ENCODE measurements around the gene UGT1A6. TPM values are rescaled to one million over a fixed set of nuclear protein-coding genes. Genes with fewer than 3 reads are reported as not detected.

The UGT1A6 gene
- total RNA-seq, 1 experiment from 2014 or later: not detected

DNA sequence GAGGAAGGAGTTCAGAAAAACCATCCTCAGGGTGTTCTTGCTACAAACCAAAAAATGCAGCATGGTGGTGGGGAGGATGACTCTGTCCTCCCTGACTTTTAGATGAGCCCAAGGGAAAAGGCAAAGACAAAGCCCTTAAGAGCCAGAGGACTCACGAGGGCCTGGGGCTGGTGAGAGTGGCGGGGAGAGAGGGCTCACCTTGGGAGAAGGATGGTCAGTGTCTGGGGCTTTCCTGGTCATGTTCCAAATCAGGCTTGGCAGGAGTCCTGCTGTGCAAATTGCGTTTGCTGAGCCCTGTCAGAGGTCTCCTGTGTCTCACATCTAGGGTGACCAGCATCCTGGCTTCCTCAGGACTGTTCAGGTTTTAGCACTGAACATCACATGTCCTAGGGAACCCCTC is 72.1 kb downstream of the UGT1A6 start:
- DNase-seq (ENCODE audit: low spot score): no peak
- H3K9me3 ChIP-seq (ENCODE audit: low read depth, low read length, poor library complexity, severe bottlenecking): no peaks in the 10 kb centered on the region
- no peaks in the 10 kb centered on the region for H3K36me3 ChIP-seq (ENCODE audit: insufficient read depth, low read length, poor library complexity, severe bottlenecking)
- ChIA-PET CTCF (no interaction called here), POLR2A (ENCODE audit: low non-redundant PET) (no interaction called here)
- no peak overlapping the region for H3K4me3 ChIP-seq (ENCODE audit: low read depth, low read length, poor library complexity, severe bottlenecking)
- no peak overlapping the region for H3K27ac ChIP-seq (ENCODE audit: low read depth, low read length, poor library complexity, severe bottlenecking)
- no peaks in the 10 kb centered on the region for H3K27me3 ChIP-seq (replicated peaks; ENCODE audit: insufficient read depth, low read depth, low read length, poor library complexity)
- no peak for TF ChIP-seq EZH2 (IDR thresholded peaks at IDR 0.05; ENCODE audit: borderline replicate concordance, low read depth, low read length, poor library complexity, severe bottlenecking)
- TF ChIP-seq, protein P1, sequence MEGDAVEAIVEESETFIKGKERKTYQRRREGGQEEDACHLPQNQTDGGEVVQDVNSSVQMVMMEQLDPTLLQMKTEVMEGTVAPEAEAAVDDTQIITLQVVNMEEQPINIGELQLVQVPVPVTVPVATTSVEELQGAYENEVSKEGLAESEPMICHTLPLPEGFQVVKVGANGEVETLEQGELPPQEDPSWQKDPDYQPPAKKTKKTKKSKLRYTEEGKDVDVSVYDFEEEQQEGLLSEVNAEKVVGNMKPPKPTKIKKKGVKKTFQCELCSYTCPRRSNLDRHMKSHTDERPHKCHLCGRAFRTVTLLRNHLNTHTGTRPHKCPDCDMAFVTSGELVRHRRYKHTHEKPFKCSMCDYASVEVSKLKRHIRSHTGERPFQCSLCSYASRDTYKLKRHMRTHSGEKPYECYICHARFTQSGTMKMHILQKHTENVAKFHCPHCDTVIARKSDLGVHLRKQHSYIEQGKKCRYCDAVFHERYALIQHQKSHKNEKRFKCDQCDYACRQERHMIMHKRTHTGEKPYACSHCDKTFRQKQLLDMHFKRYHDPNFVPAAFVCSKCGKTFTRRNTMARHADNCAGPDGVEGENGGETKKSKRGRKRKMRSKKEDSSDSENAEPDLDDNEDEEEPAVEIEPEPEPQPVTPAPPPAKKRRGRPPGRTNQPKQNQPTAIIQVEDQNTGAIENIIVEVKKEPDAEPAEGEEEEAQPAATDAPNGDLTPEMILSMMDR (conservative IDR thresholded peaks at IDR 0.05; ENCODE audit: low read depth, low read length): no peak
- intact Hi-C loops (cut with micrococcal nuclease; ENCODE audit: unreplicated experiment): no loop called here
- H3K4me1 ChIP-seq (ENCODE audit: insufficient read depth, low read length, poor library complexity, severe bottlenecking): no peaks in the 10 kb centered on the region
- no TSS peak for BruUV-seq (replicated peaks)

DNA sequence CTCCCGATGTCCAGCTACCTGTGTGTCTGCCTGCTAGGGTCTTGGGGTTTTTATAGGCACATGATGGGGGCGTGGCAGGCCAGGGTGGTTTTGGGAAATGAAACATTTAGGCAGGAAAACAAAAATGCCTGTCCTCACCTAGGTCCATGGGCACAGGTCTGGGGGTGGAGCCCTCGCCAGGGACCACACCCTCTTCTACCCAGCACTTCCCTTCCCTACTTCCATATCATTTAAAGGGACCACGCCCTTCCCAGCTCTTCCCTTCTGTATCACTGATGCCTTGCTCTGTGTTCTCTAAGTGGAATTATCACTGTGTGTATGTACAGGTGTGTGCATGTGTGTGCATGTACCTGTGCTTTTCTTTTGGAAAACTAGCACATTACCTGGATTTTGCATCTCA is 73.7 kb downstream of the UGT1A6 start:
- no TSS peak for BruUV-seq (replicated peaks)
- Histone ChIP-seq H3K27ac (ENCODE audit: low read depth, low read length, poor library complexity, severe bottlenecking) (no peak overlapping the region), H3K27me3 (replicated peaks; ENCODE audit: insufficient read depth, low read depth, low read length, poor library complexity) (no peaks in the 10 kb centered on the region), H3K4me3 (ENCODE audit: low read depth, low read length, poor library complexity, severe bottlenecking) (no peak overlapping the region), H3K9me3 (ENCODE audit: low read depth, low read length, poor library complexity, severe bottlenecking) (no peaks in the 10 kb centered on the region), H3K4me1 (ENCODE audit: insufficient read depth, low read length, poor library complexity, severe bottlenecking) (no peaks in the 10 kb centered on the region), H3K36me3 (ENCODE audit: insufficient read depth, low read length, poor library complexity, severe bottlenecking) (no peaks in the 10 kb centered on the region)
- DNase-seq (ENCODE audit: low spot score): no peak
- POLR2A ChIA-PET (ENCODE audit: low non-redundant PET): no interaction called here
- intact Hi-C loops (cut with micrococcal nuclease; ENCODE audit: unreplicated experiment): no loop called here
- TF ChIP-seq, protein P1 (conservative IDR thresholded peaks at IDR 0.05; ENCODE audit: low read depth, low read length): no peak
- no peak for TF ChIP-seq EZH2 (IDR thresholded peaks at IDR 0.05; ENCODE audit: borderline replicate concordance, low read depth, low read length, poor library complexity, severe bottlenecking)
- CTCF ChIA-PET: no interaction called here

DNA sequence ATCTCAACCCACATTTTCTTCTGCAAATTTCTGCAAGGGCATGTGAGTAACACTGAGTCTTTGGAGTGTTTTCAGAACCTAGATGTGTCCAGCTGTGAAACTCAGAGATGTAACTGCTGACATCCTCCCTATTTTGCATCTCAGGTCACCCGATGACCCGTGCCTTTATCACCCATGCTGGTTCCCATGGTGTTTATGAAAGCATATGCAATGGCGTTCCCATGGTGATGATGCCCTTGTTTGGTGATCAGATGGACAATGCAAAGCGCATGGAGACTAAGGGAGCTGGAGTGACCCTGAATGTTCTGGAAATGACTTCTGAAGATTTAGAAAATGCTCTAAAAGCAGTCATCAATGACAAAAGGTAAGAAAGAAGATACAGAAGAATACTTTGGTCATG is 75.4 kb downstream of the UGT1A6 start:
- Histone ChIP-seq H3K4me1 (ENCODE audit: insufficient read depth, low read length, poor library complexity, severe bottlenecking) (no peaks in the 10 kb centered on the region), H3K27me3 (replicated peaks; ENCODE audit: insufficient read depth, low read depth, low read length, poor library complexity) (no peaks in the 10 kb centered on the region), H3K36me3 (ENCODE audit: insufficient read depth, low read length, poor library complexity, severe bottlenecking) (no peaks in the 10 kb centered on the region), H3K4me3 (ENCODE audit: low read depth, low read length, poor library complexity, severe bottlenecking) (no peak overlapping the region), H3K9me3 (ENCODE audit: low read depth, low read length, poor library complexity, severe bottlenecking) (no peaks in the 10 kb centered on the region), H3K27ac (ENCODE audit: low read depth, low read length, poor library complexity, severe bottlenecking) (no peak overlapping the region)
- no TSS peak for BruUV-seq (replicated peaks)
- TF ChIP-seq, protein P1 (conservative IDR thresholded peaks at IDR 0.05; ENCODE audit: low read depth, low read length): no peak
- TF ChIP-seq EZH2 (IDR thresholded peaks at IDR 0.05; ENCODE audit: borderline replicate concordance, low read depth, low read length, poor library complexity, severe bottlenecking): no peak
- DNase-seq (ENCODE audit: low spot score): no peak
- intact Hi-C loops (cut with micrococcal nuclease; ENCODE audit: unreplicated experiment): no loop called here
- ChIA-PET POLR2A (ENCODE audit: low non-redundant PET) (no interaction called here), CTCF (no interaction called here)

Data from A673 (cell line).